Activated B cell treated with CpG ODN at 0.5 μM for 24 hours (primary cell): ENCODE measurements around the gene DCAF12. TPM values are rescaled to one million over a fixed set of nuclear protein-coding genes. Genes with fewer than 3 reads are reported as not detected.

Source experiments
- ATAC-seq: fragments of 200-7000 bp; cut with Tn5 transposase; one replicate; pipeline ENCODE4 v1.10.0; 2021; ENCODE audit warnings: low read depth, mild to moderate bottlenecking, moderate library complexity
- CTCF ChIA-PET: fragments of 350-600 bp; sonication (Branson Sonifier 250); formaldehyde crosslinking; loops from one replicate; lab custom pipeline; 2021; ENCODE audit warnings: antibody characterized with exemption; lab: Charles Lee
- POLR2A ChIA-PET: fragments of 350-600 bp; sonication (Branson Sonifier 250); formaldehyde crosslinking; loops from one replicate; lab custom pipeline; 2021; ENCODE audit warnings: antibody characterized with exemption; lab: Charles Lee
- DNase-seq: peaks from one replicate; pipeline ENCODE4 v3.0.0; 2022
- H3K27ac Mint-ChIP-seq: one replicate; pipeline ENCODE4 v1.8.0; 2020; ENCODE audit warnings: mixed read lengths
- H3K27me3 Mint-ChIP-seq: one replicate; pipeline ENCODE4 v1.8.0; 2021; ENCODE audit warnings: mixed read lengths
- H3K36me3 Mint-ChIP-seq: one replicate; pipeline ENCODE4 v1.8.0; 2021; ENCODE audit warnings: low read depth, mixed read lengths
- H3K4me1 Mint-ChIP-seq: one replicate; pipeline ENCODE4 v1.8.0; 2021; ENCODE audit warnings: mixed read lengths
- H3K4me3 Mint-ChIP-seq: one replicate; pipeline ENCODE4 v1.8.0; 2020; ENCODE audit warnings: mild to moderate bottlenecking, mixed read lengths
- H3K9me3 Mint-ChIP-seq: one replicate; pipeline ENCODE4 v1.8.0; 2020; ENCODE audit warnings: mixed read lengths
- intact Hi-C: fragments of 100-400 bp; cut with micrococcal nuclease; formaldehyde crosslinking; loops from one replicate; pipeline ENCODE4 v1.15.1; 2024
- total RNA-seq: library from RNA; stranded (reverse); gene quantifications from 2 replicates; pipeline ENCODE4 v1.2.3, GENCODE V29; 2022
- TF ChIP-seq, protein P1 (sequence below): fragments of 200-600 bp; IDR thresholded peaks from one replicate; pipeline ENCODE4 v1.8.0; 2022; ENCODE audit warnings: antibody characterized with exemption, mild to moderate bottlenecking

The DCAF12 gene
- total RNA-seq, 1 donor from 2014 or later: 3.8 TPM

DNA sequence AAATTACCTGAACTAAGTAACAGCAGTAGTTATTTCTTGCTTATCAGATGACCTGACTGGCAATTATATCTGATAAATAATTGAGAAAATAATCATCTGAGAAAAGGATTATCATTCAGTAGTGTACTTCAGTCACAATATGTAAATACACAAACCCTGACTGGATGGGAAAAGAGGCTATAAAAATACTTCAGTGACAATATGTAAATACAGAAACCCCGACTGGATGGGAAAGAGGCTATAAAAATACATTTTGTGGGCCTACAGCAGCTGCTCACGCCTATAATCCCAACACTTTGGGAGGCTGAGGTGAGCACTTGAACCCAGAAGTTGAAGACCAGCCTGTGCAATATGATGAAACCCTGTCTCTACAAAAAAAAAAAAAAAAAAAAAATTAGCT, 88.9 kb downstream of the DCAF12 start:
- intact Hi-C loops: no loop called here
- Mint-ChIP-seq H3K9me3 (no peaks in the 10 kb centered on the region), H3K4me1 (no peaks in the 10 kb centered on the region), H3K36me3 (peaks cover 10% of the 10 kb centered on the region), H3K27me3 (no peaks in the 10 kb centered on the region), H3K4me3 (no peak overlapping the region), H3K27ac (no peak overlapping the region)
- ATAC-seq (no peak), DNase-seq (no peak)
- ChIA-PET CTCF (no interaction called here), POLR2A (no interaction called here)
- TF ChIP-seq, protein P1, sequence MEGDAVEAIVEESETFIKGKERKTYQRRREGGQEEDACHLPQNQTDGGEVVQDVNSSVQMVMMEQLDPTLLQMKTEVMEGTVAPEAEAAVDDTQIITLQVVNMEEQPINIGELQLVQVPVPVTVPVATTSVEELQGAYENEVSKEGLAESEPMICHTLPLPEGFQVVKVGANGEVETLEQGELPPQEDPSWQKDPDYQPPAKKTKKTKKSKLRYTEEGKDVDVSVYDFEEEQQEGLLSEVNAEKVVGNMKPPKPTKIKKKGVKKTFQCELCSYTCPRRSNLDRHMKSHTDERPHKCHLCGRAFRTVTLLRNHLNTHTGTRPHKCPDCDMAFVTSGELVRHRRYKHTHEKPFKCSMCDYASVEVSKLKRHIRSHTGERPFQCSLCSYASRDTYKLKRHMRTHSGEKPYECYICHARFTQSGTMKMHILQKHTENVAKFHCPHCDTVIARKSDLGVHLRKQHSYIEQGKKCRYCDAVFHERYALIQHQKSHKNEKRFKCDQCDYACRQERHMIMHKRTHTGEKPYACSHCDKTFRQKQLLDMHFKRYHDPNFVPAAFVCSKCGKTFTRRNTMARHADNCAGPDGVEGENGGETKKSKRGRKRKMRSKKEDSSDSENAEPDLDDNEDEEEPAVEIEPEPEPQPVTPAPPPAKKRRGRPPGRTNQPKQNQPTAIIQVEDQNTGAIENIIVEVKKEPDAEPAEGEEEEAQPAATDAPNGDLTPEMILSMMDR: no peak

DNA sequence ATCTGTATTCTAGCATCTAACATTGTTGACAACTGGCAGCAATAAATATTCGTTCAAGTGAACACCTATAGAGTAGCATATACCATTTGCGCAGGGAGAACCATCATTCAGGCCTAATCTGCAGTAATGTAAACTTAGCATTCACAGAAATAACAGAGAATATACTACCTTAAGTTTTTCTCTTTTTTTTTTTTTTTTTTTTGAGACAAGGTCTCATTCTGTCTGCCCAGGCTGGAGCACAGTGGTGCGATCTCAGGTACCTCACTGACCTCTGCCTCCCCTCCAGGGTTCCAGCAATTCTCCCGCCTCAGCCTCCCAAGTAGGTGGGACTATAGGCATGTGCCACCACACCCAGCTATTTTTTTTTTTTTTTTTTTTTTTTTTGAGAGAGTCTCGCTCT, 89.9 kb downstream of the DCAF12 start:
- TF ChIP-seq, protein P1: no peak
- POLR2A ChIA-PET: no interaction called here
- Mint-ChIP-seq H3K27me3 (no peaks in the 10 kb centered on the region), H3K9me3 (no peaks in the 10 kb centered on the region), H3K27ac (no peak overlapping the region), H3K4me3 (no peak overlapping the region), H3K4me1 (peaks cover 3% of the 10 kb centered on the region), H3K36me3 (peaks cover 9% of the 10 kb centered on the region)
- no peak for DNase-seq
- ATAC-seq: no peak
- intact Hi-C loops: no loop called here
- CTCF ChIA-PET: no interaction called here

Other genes with a start within 250 kb of the DCAF12 start
- gene UBAP2, start 77.8 kb downstream of the DCAF12 start, total RNA-seq: 31.5 and 33.4 TPM in 2 replicates
- gene UBAP1, start 52.3 kb upstream of the DCAF12 start, total RNA-seq: 28.3 and 30.6 TPM in 2 replicates
- 0.69 and 0.71 TPM in 2 replicates for gene KIF24, start 202.6 kb upstream of the DCAF12 start, total RNA-seq
- gene NUDT2, start 202.9 kb upstream of the DCAF12 start, total RNA-seq: 19.2 and 19.7 TPM in 2 replicates